Activated naive CD4-positive, alpha-beta T cell treated with Interleukin-2 at 50 U/mL for 16 hours (primary cell): ENCODE measurements around the gene NCEH1.
A peak's percentile ranks its signal among the peaks of the same experiment; 100 is the strongest.
"Not testable (repeated sequence)": the region's sequence is repeated elsewhere in the genome, so short reads cannot be mapped to it uniquely, and the experiment has no call there.

Source experiments
- DNase-seq: peaks from one replicate; pipeline ENCODE4 v3.0.0-alpha.2; 2020

The NCEH1 gene, protein sequence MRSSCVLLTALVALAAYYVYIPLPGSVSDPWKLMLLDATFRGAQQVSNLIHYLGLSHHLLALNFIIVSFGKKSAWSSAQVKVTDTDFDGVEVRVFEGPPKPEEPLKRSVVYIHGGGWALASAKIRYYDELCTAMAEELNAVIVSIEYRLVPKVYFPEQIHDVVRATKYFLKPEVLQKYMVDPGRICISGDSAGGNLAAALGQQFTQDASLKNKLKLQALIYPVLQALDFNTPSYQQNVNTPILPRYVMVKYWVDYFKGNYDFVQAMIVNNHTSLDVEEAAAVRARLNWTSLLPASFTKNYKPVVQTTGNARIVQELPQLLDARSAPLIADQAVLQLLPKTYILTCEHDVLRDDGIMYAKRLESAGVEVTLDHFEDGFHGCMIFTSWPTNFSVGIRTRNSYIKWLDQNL

DNA sequence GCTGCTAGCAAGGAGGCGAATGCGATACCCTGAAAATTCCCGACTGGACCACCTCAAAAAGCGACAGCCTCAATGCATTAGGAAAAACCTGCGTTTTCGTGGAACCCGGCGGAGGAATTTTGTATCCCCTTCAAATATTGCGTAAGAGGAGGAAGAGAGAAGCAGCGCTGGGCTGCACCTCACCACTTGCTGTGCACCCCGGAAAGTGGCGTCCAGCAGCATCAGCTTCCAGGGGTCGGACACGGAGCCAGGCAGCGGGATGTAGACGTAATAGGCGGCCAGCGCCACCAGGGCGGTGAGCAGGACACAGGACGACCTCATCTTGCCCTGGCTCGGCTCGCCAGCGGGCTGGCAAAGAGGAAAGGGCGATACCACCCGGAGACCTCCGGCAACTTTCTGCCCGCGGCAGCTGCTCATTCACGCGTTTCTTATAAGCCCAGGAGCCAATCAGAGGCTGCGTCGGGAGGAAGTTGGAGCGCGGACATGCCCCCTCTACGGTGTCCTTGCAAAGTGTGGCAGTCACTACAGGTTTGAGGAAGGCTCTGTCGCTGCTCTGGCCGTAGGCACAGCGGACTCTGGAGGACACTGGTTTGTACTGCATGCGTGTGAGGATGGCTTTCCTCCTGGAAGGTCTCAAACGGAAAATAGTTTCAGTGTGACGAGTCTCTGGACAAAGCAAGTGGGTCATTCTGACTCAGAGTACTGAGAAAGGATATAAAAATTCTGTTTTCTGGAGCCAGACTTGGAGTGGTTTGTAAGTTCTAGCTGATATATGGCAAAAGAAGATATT is at the start of gene NCEH1:
NCEH1 (minus strand) TSS at position 404 of the 790 bp plus-strand sequence; CDS start at position 321, 83 bp downstream.
- peak; percentile 72 for DNase-seq

DNA sequence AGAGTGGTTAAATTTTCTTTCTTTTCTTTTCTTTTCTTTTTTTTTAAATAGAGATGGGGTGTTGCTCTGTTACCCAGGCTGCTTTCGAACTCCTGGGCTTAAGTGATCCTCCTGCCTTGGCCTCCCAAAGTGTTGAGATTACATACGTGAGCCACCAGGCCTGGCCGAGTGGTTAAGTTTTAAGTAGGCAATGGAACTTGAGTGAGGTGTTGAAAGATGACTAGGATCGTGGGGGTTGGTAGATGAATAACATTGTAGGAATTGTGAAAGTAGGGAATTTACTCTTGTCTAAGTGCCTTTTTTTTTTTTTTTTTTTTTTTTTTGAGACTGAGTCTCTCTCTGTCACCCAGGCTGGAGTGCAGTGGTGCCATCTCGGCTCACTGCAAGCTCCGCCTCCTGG is 49.5 kb upstream of the NCEH1 start:
- not testable (repeated sequence) for DNase-seq

DNA sequence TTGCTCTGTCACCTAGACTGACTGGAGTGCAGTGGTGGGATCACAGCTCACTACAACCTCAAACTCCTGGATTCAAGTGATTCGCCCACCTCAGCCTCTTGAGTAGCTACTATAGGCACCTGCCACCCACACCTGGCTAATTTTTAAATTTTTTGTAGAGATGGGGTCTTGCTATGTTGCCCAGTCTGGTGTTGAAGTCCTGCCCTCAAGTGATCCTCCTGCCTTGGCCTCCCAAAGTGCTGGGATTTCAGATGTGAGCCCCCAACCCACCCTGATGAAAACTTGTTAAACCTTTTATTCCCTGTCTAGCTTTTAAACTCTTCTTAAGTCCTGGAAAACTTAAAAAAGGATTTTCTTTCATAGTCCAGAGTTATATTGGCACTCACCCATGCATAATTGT is 42.3 kb upstream of the NCEH1 start:
- no peak for DNase-seq

DNA sequence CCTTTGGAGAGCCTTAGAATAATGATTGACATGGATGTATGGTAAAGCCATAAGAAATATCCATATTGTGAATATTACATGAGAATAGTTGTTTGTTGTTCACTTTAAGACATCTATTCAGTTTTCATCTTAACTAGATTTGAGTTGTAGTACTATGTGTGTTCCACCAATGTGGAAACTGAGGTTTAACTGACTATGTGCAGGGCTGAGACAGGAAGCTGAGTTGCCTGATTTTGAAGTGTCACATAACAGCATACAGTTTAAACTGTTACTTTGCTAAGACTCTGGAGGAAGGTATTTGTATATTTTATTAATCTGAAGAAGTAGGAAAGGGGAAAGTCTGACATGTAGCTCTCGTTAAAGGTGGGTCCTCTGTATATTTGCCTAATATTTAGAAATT is 41.8 kb upstream of the NCEH1 start:
- DNase-seq: no peak

DNA sequence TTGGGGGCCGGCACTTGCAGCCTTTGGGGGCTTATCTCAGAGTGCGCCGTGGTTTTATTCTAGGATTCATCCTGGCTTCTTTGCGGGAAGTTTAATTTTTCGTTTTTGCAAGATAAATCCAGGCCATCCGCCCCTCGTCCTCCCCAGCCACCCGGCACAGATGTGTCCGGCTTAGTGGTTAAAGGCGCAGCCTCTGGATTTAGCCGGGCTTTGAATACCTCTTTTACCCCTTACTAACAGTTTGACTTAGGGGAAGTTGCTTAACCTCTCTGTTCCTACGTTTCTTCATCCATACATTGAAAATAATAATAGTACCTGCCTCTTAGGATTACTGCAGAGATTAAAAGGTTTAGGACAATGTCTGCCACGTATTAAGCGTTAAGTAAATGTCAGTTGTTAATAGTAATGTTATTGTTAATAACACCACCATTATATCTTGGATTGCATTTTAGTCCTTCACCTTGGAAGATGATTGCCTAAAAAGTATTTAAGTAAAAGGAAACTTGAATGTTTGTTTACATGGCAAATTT is 40.4 kb upstream of the NCEH1 start:
- no peak for DNase-seq

DNA sequence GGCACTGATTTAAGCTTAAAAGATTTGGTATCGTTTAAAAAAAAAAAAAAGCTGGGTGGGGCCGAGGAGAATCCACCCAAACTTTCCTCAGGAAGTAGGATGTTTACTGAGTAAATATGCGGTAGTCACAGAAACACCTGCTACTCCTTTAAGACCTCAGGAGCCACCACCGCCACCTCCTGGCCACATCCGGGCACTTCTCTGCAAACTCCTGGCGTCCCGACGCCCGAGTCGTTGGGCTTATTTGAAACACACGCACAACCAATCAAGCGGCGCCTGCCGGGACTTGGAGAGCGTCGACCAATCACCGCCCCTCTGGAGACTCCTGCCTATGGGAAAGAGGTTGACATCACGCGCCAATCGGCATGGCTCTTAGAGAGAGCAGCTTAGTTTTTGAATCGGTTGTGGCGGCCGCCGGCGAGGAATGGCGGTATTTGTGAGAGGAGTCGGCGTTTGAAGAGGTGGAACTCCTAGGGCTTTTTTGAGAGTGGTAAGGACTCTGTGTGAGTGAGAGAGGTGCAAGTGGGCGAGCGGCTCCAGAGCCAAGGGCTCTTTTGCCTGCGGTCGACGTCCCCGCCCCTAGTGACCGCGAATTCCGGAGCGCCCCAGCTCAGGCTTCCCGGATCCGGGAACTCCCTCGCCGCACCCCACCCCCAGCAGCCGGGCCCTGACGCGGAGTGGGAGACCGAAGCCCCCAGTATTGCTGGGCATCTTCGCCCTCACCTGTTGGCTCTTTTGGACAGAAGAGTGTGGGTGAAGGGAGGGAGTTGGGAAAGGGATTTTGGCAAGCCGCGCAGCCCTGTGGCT is 39.7 kb upstream of the NCEH1 start, which contains the start of gene ECT2:
ECT2 (plus strand) TSS at position 359 of the 807 bp plus-strand sequence. CDS start 3,805 bp downstream, outside the sequence.
- peak; percentile 97 for DNase-seq

DNA sequence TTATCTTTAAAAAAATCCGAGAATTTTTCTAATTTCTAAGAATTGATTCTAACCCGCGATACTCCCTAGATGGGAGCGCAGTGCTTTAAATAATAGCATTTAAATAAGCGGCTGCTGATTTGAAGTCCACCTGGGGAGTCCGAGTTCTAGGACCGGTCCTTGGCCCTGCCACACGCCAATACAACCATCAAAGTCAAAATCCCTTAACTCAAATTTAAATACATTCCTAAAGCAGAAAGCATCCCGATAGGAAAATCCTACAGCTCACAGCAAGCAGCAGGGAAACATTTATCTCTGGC is 39.2 kb upstream of the NCEH1 start:
- no peak for DNase-seq

DNA sequence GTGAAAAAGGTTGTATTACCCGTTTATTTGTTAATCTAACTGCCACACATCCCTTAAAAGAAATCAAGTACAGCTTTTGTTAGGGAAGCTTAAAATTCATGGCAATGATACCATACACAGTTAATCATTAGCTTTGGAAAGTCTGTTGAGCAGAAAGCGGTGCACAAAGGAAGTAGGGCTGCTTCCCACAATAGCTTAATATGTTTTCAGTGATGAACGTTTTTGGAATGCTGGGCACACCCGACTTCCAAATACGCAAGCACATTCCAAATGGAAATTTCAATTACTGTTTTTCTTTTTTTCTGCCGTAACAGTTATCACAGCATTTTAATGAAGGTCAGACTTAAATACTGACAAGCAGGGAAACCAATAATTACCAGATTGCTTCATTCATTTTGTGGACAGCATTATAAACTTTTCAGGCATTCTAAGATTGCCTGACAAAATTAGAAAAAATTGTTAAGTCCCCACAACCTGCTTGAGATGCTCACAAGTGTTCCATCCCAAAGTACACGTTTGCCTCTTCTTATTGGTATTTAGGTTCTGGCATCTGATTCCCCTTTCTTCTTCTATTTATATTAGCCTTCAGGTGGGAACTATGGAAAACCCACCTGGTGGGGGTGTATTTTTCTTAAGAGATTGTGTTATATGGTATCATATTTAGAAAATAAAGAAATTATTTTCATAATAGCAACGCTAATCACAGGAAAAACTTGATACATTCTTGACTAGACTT is 38.5 kb upstream of the NCEH1 start:
- no peak for DNase-seq

DNA sequence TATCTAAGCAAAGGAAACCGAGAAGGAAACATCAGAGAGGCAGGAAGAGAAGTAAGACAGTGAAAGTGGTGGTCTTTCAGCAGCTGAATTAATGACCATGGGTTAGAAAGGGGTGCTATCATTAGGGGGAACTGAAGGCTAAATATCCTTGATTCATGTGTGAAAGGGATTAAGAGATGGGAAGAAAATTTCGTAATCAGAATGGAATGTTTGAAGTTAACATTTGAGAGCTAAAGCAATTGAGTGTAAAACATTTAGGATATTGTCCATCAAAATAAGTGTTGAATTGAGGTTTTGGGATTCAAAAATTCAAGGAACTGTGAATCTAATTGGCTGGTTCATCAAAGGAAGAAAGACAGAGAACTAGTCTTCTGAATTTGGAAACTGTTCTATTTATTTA is 35.6 kb upstream of the NCEH1 start:
- DNase-seq: no peak

DNA sequence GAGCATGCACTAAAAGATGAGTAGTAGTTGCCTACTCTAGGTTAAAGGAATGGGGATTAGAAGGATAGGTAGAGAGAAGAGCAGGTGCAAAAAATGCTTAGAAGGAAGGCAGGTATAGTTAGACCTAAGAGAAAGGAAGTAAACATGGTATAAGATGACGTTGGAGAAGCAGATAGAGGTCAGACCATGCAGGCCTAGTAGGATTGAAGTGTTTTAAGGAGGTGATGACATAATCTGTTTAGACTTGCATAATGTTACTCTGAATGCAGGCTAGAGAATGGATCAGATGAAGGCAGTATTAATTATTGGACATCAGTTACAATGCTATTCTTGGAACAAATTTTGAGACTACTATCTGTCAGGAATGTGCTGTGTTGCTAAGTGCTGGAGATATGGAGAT is 28.6 kb upstream of the NCEH1 start:
- DNase-seq: no peak

DNA sequence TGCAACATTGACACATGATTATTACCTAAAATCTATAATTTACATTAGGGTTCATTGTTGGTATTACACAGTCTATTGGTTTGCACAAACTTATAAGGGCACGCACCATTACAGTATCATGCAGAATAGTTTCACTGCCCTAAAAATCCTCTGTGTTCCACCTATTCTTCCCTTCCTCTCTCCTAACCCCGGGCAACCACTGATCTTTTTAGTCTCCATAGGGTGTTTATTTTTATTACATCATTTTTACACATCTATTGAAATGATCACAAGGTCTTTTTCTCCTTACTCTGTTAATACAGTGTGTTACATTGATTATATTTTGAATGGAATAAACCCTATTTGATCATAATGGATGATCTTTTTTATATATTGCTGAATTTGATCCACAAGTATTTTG is 24.1 kb upstream of the NCEH1 start:
- DNase-seq: no peak

DNA sequence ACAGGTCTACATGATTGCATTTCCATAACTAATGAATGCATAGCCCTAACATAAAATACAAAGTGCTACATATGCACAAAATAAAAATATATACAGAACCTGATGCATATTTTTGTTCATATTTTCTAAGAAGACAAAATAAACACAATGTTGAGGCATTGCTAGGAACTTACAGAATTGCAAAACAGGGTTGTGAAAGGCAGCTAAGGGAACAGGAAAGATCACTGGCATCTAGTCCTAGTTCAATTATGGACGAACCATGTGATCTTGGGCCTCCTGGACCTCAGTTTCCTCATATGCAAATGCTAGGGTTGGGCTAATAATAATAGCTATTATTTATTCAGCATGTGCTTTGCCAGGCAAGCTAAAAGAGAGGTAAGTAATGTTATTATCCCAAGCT is 15.5 kb upstream of the NCEH1 start:
- no peak for DNase-seq

DNA sequence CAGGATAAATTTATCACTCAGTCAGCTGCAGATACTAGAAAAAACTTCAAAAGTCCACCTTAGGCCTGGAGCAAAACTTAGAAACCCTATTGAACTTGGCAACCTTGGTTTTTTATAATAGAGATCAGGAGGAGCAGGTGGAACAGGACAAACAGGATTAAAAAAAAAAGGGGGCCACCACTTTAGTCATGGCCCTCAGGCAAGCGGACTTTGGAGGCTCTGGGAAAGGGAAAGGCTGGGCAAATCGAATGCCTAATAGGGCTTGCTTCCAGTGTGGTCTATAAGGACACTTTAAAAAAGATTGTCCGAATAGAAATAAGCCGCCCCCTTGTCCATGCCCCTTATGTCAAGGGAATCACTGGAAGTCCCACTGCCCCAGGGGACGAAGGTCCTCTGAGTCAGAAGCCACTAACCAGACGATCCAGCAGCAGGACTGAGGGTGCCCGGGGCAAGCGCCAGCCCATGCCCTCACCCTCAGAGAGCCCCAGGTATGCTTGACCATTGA is 11.7 kb upstream of the NCEH1 start:
- not testable (repeated sequence) for DNase-seq

DNA sequence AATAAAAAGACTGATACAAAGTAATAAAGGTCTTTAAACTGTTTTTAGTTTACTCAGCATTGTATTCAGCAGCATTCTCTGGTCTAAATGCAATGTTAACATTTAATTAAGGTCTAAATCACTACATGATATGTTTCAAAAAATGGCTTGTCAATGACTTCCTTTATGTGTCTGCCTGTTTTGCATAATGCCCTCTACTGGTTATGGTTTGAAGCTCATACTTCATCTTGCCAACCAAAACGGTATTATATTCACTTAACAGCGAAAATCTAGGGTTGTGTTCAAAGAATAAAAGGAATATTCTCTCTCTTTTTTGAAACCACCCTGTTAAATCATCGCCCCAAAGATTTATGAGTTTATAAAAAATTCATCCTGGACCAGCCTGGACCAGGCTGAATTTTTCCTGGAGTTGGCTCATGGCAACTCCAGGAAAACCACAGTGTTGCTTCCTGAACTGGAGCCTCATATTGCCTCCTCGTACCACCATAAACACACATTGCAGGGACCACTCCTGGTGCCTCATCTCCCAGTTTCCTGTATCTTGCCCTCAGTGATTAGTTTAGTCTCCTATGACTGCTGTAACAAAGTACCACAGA is 6.7 kb upstream of the NCEH1 start:
- DNase-seq: no peak

DNA sequence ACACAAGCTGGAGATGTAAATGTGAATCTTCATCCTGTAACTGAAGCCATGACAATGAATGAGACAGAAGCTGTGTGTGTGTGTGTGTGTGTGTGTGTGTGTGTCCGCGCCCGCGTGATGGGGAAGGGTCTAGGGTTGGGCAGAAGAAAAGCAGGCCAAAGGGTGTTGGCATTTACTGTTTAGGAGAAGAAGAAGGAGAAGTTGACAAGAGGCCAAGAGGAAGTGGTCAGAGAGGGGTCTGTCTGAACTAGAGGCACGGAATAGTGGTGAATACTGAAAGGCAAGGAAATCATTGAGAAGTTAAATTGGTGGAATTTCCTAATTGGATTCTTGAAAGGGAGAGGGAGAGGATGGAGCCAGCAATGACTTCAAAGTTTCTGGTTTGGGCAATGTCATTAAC is 5.6 kb upstream of the NCEH1 start:
- no peak for DNase-seq

DNA sequence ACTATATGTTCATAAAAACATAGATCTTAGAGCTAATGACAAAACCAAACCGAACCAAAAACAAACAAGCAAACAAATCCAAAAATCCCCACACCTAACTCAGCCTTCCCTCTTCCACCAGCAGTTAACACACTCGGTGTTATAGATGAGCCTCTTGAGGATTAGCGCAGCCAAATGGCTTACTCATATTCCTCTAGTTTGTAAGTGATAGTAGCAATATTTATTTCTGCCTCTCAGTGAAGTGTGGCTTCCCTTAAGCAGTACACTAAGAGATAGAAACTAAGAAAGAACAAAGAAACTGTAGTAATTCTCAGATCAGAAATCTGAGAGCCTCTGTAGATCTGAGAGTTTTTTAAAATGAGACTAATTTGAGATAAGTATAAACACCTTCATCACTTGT is 2.4 kb upstream of the NCEH1 start:
- no peak for DNase-seq

DNA sequence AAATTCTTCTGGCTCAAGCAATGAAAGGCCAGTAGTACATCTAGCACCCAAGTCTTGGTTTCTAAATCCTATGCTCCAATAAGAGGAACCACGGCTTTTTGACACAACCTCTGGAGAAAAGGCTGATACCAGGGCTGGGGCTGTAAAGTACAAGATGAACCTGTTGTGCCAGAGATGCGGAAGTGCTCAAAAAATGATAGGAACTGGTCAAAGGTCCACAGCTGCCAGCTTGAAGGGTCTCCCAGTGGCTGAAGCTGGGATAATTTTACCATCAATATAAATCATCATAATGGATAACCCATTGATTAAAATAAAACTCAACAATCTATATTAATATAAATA is 558 bp upstream of the NCEH1 start:
- DNase-seq: no peak

DNA sequence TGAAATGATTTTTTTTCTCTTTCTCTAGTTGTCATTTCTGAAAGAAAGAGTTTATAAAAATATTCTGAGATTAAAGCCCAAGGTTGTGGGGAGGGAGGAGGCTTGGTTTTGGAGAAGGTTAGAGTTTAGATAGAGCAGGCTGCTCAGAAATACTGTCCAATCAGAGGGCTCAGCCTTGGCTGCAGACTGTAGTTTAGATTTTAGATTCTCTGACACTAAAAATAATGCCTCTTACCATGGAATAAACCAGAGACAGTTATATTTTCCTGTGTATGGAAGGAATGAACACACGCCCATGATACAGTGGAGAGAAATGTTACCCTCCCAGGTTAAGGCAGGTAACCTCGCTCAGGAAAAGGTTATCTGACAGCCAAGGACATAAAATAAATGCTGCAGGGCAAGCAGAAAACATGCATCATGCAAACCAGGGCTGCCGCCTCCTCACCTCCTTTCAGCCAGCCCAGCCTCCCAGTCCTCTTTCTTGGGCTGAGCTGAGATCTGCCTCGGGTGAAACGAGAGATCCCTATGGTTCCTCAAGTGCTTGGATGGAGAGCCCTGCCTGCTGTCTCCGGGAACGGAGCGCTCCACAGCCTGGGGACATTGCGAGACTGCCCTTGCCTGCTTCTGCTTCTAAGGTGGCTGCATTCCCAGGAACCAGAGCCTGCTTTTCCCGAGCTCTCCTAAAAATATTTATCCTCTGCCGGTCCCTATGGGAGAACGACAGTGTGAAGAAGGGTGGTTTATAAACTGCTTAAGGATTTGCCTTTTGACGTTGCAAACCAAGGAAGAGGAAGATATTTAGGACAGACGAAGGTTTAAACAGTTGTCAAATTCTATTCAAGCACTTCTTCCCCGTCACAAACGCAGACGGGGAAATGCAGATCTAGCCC is 848 bp downstream of the NCEH1 start:
- DNase-seq: peak; percentile 3

DNA sequence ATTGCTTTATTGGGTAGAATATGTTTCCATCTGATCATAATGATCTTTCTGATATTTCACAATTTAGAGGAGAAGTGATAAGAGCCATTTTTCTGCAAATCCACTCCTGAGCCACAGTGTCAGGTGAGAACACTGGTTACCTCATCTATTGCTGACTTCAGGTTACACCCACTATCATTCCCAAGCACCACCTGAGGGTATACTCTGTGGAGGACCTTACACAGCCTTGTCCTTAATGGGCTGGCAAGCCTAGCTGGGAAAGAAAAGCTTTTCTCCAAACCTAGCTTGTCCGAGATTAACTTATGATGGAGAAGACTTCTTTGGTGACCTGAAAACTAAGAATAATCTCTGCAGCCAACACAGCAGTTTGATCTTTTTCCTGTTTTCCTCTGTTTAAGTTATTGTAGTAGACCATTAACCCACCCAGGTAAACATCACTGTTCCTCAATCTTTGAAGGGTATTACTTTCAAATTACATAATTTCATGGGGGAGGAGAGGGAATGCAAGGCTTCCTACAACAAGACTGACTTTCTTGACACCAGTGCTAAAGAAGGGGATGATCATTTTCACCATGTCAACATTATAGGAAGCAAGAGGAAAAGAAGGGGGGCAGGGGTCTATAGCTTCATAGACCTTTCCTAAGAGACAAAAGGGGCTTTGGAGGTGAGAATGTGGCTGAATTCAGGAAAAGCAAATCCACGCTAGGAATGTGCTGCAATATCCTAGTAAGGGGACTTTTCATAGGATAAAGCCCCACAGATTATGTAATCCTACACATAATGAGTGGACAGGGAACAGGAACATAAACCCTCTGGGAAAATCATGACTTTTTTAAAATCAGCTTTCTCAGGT is 1.7 kb downstream of the NCEH1 start:
- DNase-seq: no peak

DNA sequence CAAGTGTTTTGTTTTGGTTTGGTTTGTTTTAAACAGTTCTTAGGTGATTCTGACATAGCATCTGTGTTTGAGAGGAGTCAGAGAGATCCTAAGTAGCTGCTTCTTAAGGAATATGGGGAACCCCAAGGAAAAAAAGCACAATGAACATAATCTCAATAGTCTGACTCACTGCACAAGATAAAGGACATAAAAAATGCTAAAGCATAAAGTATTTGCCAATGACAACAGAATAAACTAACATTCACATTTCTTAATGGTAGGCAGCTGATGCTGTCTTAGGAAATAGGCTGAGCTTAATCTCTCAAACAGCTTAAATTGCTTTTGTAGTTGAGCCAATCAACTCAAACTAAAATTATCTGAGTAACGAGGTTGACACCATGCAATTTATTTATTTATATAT is 2.9 kb downstream of the NCEH1 start:
- no peak for DNase-seq
